GM12801 (cell line): Measurements from ENCODE around the gene CADPS2.

ENCODE experiments used
- TF ChIP-seq, protein P1 (sequence below): IDR thresholded peaks from one replicate; pipeline ENCODE4 v1.5.1; 2011; ENCODE audit warnings: control low read depth; ENCODE audit not compliant: insufficient read length; ENCODE audit errors: extremely low read depth

CADPS2 gene

DNA sequence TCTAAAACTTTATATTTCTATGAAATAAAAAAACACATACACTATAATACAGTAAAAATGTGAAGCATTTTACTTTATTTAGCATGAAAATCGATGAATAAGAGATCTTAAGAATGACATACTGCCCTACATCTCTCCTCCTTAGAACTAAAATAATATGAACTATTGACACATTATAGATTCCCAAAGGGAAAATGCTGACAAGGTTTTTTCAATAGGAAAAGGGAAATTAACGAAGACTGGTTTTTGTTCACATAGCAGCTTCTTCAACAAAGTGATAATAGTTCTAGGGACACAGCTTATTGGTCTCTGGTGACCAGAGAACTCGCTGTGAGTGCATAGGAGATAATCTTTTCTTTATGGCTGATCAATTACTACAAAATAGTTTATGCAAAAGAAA is 523.8 kb downstream of the CADPS2 start:
- TF ChIP-seq, protein P1, sequence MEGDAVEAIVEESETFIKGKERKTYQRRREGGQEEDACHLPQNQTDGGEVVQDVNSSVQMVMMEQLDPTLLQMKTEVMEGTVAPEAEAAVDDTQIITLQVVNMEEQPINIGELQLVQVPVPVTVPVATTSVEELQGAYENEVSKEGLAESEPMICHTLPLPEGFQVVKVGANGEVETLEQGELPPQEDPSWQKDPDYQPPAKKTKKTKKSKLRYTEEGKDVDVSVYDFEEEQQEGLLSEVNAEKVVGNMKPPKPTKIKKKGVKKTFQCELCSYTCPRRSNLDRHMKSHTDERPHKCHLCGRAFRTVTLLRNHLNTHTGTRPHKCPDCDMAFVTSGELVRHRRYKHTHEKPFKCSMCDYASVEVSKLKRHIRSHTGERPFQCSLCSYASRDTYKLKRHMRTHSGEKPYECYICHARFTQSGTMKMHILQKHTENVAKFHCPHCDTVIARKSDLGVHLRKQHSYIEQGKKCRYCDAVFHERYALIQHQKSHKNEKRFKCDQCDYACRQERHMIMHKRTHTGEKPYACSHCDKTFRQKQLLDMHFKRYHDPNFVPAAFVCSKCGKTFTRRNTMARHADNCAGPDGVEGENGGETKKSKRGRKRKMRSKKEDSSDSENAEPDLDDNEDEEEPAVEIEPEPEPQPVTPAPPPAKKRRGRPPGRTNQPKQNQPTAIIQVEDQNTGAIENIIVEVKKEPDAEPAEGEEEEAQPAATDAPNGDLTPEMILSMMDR: no peak

DNA sequence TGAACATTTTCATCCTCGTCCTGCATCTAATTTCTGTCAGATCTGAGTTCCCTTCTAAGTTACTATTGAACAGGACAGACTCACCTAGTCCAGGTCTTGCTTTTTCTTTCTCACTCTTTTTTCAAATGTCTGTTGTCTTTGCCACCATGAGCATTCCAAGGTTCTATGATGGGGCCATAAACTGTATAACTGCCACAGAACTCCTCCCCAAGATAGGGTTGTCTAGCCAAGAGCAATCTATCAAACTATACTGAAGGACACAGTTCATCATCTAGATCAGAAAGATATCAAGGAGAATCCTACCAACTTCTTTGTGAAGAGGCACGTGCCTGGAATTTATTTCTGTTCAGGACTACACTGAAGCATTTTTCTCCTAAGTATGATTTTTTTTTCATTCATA is 531.6 kb downstream of the CADPS2 start:
- TF ChIP-seq, protein P1: no peak

DNA sequence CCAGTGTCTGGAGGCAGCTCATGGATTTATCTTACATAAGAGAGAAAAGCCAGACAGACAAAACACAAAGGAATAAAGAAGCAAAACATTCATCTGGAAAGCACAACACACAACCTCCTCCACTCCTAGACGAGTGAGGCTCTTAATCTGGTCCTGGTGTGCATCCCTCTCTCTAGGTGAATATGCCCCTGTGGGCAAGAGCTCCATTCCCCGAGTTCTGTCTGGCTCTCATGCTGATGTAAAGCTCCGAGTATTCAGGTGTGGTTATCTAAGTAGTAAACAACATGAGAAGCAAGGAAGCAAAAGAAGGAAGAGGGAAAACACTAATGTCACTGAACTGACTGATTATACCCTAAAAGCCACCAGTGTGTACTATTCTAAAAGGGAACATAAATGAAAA is 533.8 kb downstream of the CADPS2 start:
- TF ChIP-seq, protein P1: no peak

DNA sequence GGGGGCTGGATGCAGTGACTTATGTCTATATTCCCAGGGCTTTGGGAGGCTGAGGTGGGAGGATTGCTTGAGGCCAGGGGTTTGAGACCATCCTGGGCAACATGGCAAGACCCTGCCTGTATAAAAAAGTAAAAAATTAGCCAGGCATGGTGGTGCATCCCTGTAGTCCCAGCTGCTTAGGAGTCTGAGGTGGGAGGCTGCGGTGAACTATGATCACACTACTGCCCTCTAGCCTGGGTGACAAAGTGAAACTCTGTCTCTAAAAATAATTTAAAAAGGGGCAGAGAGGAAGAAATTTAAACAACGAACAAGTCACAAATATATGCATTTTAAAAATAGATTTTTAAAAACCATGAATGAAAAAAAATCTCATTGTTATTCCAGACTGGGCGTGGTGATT is 535.6 kb downstream of the CADPS2 start:
- TF ChIP-seq, protein P1: no peak

DNA sequence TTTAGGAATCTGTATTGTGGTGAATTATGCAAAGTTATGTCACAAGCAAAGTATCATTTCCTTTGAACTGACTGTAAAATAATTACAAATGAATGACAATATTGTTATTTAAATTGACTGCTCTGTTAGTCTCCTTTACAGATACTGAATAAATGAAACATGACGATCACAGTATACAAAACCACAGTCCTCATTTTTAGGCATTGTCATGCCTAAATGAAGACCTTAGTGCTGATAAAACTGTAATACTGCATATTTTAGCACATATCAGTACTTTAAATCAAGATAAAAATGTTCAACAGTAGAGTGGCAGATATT is 542.0 kb downstream of the CADPS2 start:
- TF ChIP-seq, protein P1: no peak

DNA sequence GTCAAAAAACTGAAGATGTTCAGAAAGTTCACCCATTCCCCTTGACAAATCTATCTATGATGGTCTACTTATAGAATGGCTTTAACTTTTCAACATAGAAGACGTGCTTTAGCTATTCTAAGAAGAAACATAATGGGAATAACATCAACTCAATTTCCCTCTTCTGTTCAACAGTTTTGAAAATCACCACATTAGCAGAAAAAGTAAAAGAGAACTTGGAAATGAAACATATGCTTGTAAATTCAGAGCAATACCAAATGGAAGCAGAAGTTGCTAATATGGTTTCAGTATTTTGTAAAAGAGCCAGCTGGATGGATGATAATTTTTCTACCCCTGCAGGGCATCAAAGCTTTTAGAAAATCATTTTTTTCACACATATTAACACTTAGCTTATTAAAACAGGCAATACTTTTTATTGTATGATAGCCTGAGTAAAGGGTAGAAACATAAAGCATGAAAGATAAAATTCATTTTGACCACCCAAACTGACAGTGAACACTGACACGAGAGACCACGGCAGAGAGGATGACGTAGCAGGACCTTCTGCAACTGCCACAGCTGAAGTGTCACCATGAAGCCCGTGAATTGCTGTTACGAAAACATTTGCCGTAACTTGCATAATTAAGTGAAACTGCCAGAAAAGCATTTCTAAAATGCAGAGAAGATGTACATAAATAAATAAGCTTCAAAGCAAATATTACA is 542.5 kb downstream of the CADPS2 start:
- TF ChIP-seq, protein P1: no peak

DNA sequence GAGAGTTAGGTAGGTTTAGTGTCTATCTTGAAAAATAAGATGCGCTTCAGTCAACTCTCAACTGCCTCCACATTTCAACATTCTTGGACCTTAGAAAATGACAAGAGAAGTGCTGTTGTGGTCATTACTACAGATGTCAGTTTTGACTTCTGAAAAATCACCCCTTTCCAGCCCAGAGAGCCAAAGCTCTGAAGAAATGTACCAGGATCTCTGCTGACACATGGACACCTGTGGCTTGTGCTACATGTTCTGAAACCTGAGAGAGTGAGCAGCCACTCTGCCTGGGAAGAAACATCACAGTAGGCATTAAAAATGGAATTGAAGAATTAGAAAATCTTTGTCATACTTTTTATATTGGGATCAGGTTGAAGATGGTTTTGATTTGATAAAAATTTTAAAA is 545.8 kb downstream of the CADPS2 start:
- TF ChIP-seq, protein P1: no peak
